PFSK-1 (cell line): ENCODE measurements around the gene ADD2.

Experiments used
- FOXP2 ChIP-seq: optimal IDR thresholded peaks from 2 replicates; pipeline ENCODE3; 2011; ENCODE audit warnings: borderline replicate concordance, control low read depth, inconsistent platforms; ENCODE audit not compliant: insufficient read depth; ENCODE audit errors: extremely low read length, extremely low read depth
- POLR2AphosphoS5 ChIP-seq: IDR thresholded peaks from 2 replicates; pipeline ENCODE4 v1.6.1; 2012; ENCODE audit warnings: low read depth, mild to moderate bottlenecking, control low read depth, low read length, moderate library complexity
- REST ChIP-seq, 2 experiments: IDR thresholded peaks; 2 replicates each; pipeline versions ENCODE4 v1.6.1 to v1.8.0; 2011 to 2012; ENCODE audit warnings: low read depth in 2 of 2, low read length in 2 of 2, control low read depth in 1 of 2, inconsistent platforms in 1 of 2, mild to moderate bottlenecking in 1 of 2, moderate library complexity in 1 of 2; ENCODE audit not compliant: insufficient read depth in 1 of 2
- SIN3A ChIP-seq: IDR thresholded peaks from 2 replicates; pipeline ENCODE4 v1.6.1; 2012; ENCODE audit warnings: mild to moderate bottlenecking, low read length, moderate library complexity, borderline replicate concordance; ENCODE audit not compliant: insufficient read depth
- TAF1 ChIP-seq: IDR thresholded peaks from 2 replicates; pipeline ENCODE4 v1.6.1; 2012; ENCODE audit warnings: low read length, control low read depth, borderline replicate concordance; ENCODE audit not compliant: insufficient read depth

ADD2 gene

GRCh38 chr2:70620020-70620419, 148.0 kb downstream of the ADD2 start:
- TF ChIP-seq FOXP2 (no peak), SIN3A (no peak), POLR2AphosphoS5 (no peak), TAF1 (no peak), REST (IDR thresholded peaks at IDR 0.05; ENCODE audit: insufficient read depth in 1 of 2, low read depth in 2 of 2, low read length in 2 of 2) (no peak)

- TF ChIP-seq FOXP2 (no peak), REST (IDR thresholded peaks at IDR 0.05; ENCODE audit: insufficient read depth in 1 of 2, low read depth in 2 of 2, low read length in 2 of 2) (no peak), POLR2AphosphoS5 (no peak), SIN3A (no peak), TAF1 (no peak)
These were observed 148.8 kb downstream of the ADD2 start for GRCh38 chr2:70619167-70619566.

- TF ChIP-seq POLR2AphosphoS5 (no peak), TAF1 (no peak), REST (IDR thresholded peaks at IDR 0.05; ENCODE audit: insufficient read depth in 1 of 2, low read depth in 2 of 2, low read length in 2 of 2) (no peak), FOXP2 (no peak), SIN3A (no peak)
These were observed 151.8 kb downstream of the ADD2 start for GRCh38 chr2:70616168-70616694.

- TF ChIP-seq SIN3A (no peak), FOXP2 (no peak), POLR2AphosphoS5 (no peak), TAF1 (no peak), REST (IDR thresholded peaks at IDR 0.05; ENCODE audit: insufficient read depth in 1 of 2, low read depth in 2 of 2, low read length in 2 of 2) (no peak)
These were observed 152.8 kb downstream of the ADD2 start for GRCh38 chr2:70615222-70615621.

- TF ChIP-seq REST (IDR thresholded peaks at IDR 0.05; ENCODE audit: insufficient read depth in 1 of 2, low read depth in 2 of 2, low read length in 2 of 2) (no peak), SIN3A (no peak), FOXP2 (no peak), TAF1 (no peak), POLR2AphosphoS5 (no peak)
These were observed 154.5 kb downstream of the ADD2 start for GRCh38 chr2:70613521-70613920.
